Measurements from ENCODE around the gene SORCS2.

SORCS2 gene

GRCh38 chr4:7294176-7294756 is 101.9 kb downstream of the SORCS2 start:
- no peak for FAIRE-seq

- no peak for FAIRE-seq
Observed at GRCh38 chr4:7295197-7295910, 103.0 kb downstream of the SORCS2 start.

GRCh38 chr4:7295911-7296660 is 103.7 kb downstream of the SORCS2 start:
- FAIRE-seq, result no peak

GRCh38 chr4:7296661-7297335 is 104.5 kb downstream of the SORCS2 start:
- no peak for FAIRE-seq

GRCh38 chr4:7297374-7297773 is 105.0 kb downstream of the SORCS2 start:
- no peak for FAIRE-seq

- no peak for FAIRE-seq
Observed at GRCh38 chr4:7297881-7298280, 105.5 kb downstream of the SORCS2 start.

GRCh38 chr4:7298619-7299009 is 106.3 kb downstream of the SORCS2 start:
- FAIRE-seq, result no peak

GRCh38 chr4:7299010-7299907 is 106.9 kb downstream of the SORCS2 start:
- FAIRE-seq, result no peak

GRCh38 chr4:7299908-7300710 is 107.8 kb downstream of the SORCS2 start:
- FAIRE-seq, result no peak

GRCh38 chr4:7300711-7301095 is 108.4 kb downstream of the SORCS2 start:
- FAIRE-seq, result no peak

GRCh38 chr4:7301126-7301785 is 108.9 kb downstream of the SORCS2 start:
- no peak for FAIRE-seq

- FAIRE-seq, result no peak
Observed at GRCh38 chr4:7301846-7302630, 109.7 kb downstream of the SORCS2 start.

- no peak for FAIRE-seq
Observed at GRCh38 chr4:7302781-7303404, 110.6 kb downstream of the SORCS2 start.

- FAIRE-seq, result no peak
Observed at GRCh38 chr4:7303561-7303960, 111.2 kb downstream of the SORCS2 start.

- FAIRE-seq, result no peak
Observed at GRCh38 chr4:7304436-7304835, 112.1 kb downstream of the SORCS2 start.

- FAIRE-seq, result no peak
Observed at GRCh38 chr4:7306021-7306965, 114.0 kb downstream of the SORCS2 start.

GRCh38 chr4:7306986-7307385 is 114.6 kb downstream of the SORCS2 start:
- no peak for FAIRE-seq

GRCh38 chr4:7307394-7308099 is 115.2 kb downstream of the SORCS2 start:
- no peak for FAIRE-seq

Data from islet of Langerhans (tissue), 1 donor.